K562 (cell line): ENCODE measurements around the gene C18orf32. TPM values are rescaled to one million over a fixed set of nuclear protein-coding genes. Genes with fewer than 3 reads are reported as not detected.

Experiments
- AFF4 ChIP-seq: sonication (generic); formaldehyde crosslinking; IDR thresholded peaks from 2 replicates; pipeline ENCODE4 v1.8.0; 2023; ENCODE audit warnings: mild to moderate bottlenecking, missing genetic modification reagents
- BHLHE40 ChIP-seq: IDR thresholded peaks from 2 replicates; pipeline ENCODE4 v1.6.1; 2011; ENCODE audit warnings: low read length, improper control_type of control experiment
- CCAR2 ChIP-seq: fragments of 200-400 bp; formaldehyde crosslinking; IDR thresholded peaks from 2 replicates; pipeline ENCODE4 v1.6.1; 2017; ENCODE audit warnings: mild to moderate bottlenecking, low read depth, low read length
- HDAC1 ChIP-seq, 2 experiments: fragments of 450-650 bp; IDR thresholded peaks; 2 replicates each; pipeline ENCODE4 v1.6.1; 2016 to 2017; ENCODE audit warnings: inconsistent platforms in 1 of 2, mild to moderate bottlenecking in 1 of 2, moderate library complexity in 1 of 2
- NELFE ChIP-seq: IDR thresholded peaks from 2 replicates; pipeline ENCODE4 v1.6.1; 2011; ENCODE audit warnings: mild to moderate bottlenecking; ENCODE audit not compliant: insufficient read depth, insufficient read length
- NFATC3 ChIP-seq: fragments of 450-650 bp; IDR thresholded peaks from 2 replicates; pipeline ENCODE4 v1.6.1; 2017; ENCODE audit warnings: mild to moderate bottlenecking
- PCBP2 ChIP-seq: fragments of 200-400 bp; formaldehyde crosslinking; IDR thresholded peaks from 2 replicates; pipeline ENCODE4 v1.6.1; 2018; ENCODE audit warnings: low read length, low read depth, mild to moderate bottlenecking, moderate library complexity; ENCODE audit not compliant: poor library complexity, severe bottlenecking
- RCOR1 ChIP-seq, 2 experiments: IDR thresholded peaks; 2 replicates each; pipeline ENCODE4 v1.6.1; 2012; ENCODE audit warnings: low read depth in 2 of 2, low read length in 2 of 2, borderline replicate concordance in 1 of 2, improper control_type of control experiment in 1 of 2
- SLC30A9 ChIP-seq: fragments of 250-450 bp; sonication (Bioruptor Pico); IDR thresholded peaks from 2 replicates; pipeline ENCODE4 v1.8.0; 2022; ENCODE audit warnings: mild to moderate bottlenecking, moderate library complexity
- SMAD3 ChIP-seq: fragments of 450-650 bp; formaldehyde crosslinking; conservative IDR thresholded peaks from 2 replicates; pipeline ENCODE4 v1.4.0; 2020; ENCODE audit warnings: mild to moderate bottlenecking
- SMARCB1 ChIP-seq: IDR thresholded peaks from 2 replicates; pipeline ENCODE4 v1.6.1; 2011; ENCODE audit warnings: improper control_type of control experiment, low read depth; ENCODE audit not compliant: insufficient read length
- TBL1XR1 ChIP-seq, 2 experiments: IDR thresholded peaks; 2 replicates each; pipeline ENCODE4 v1.6.1; 2012; ENCODE audit warnings: improper control_type of control experiment in 2 of 2, low read length in 2 of 2, mild to moderate bottlenecking in 1 of 2
- ZFP36 ChIP-seq: fragments of 150-350 bp; IDR thresholded peaks from 2 replicates; pipeline ENCODE4 v1.6.1; 2018; ENCODE audit warnings: low read length, low read depth; ENCODE audit not compliant: partially characterized antibody
- ZNF431 ChIP-seq: sonication (generic); formaldehyde crosslinking; IDR thresholded peaks from 2 replicates; pipeline ENCODE4 v1.8.0; 2022; ENCODE audit warnings: mild to moderate bottlenecking, missing genetic modification reagents
- polyA plus RNA-seq, 8 experiments: library from polyadenylated mRNA; depleted of rRNA in 4 of 8; stranded (reverse) in 5 of 8; unstranded in 3 of 8; fragments of >200 nt; fragmentation: Nextera tagmentation in 2 of 8; fragmentation: Illumina TruSeq in 1 of 8; extraction: Ambion mirVana in 2 of 8; extraction: Trizol in 1 of 8; gene quantifications; 2 replicates each; pipeline versions ENCODE4 v1.2.1 to v1.2.3, GENCODE V29; 2011 to 2014; ENCODE audit warnings: inconsistent platforms in 1 of 8, missing spikeins in 1 of 8
- total RNA-seq, 7 experiments: library from RNA; depleted of rRNA in 6 of 7; stranded (reverse); fragments of >200 nt in 6 of 7; fragmentation: Illumina TruSeq in 2 of 7; extraction: Trizol in 2 of 7; gene quantifications; 2 replicates each; pipeline versions ENCODE4 v1.2.1 to v1.2.3, GENCODE V29; 2011 to 2021; ENCODE audit warnings: low replicate concordance in 1 of 7
- TF ChIP-seq, protein P1 (sequence below): fragments of 450-650 bp; formaldehyde crosslinking; IDR thresholded peaks from 2 replicates; pipeline ENCODE4 v1.4.0; 2020; ENCODE audit warnings: mild to moderate bottlenecking, moderate library complexity
- TF ChIP-seq, protein P2 (sequence below), 2 experiments: IDR thresholded peaks in 1 of 2; conservative IDR thresholded peaks in 1 of 2; 2 replicates each; pipeline ENCODE4 v1.6.1; 2016; ENCODE audit warnings: low read depth in 2 of 2, mild to moderate bottlenecking in 1 of 2, missing compliant biosample characterization in 1 of 2, missing genetic modification characterization in 1 of 2, moderate library complexity in 1 of 2
- TF ChIP-seq, protein P3 (sequence below): fragments of 250-450 bp; sonication (Bioruptor Pico); IDR thresholded peaks from 2 replicates; pipeline ENCODE4 v1.4.0; 2020

Gene C18orf32
- total and polyA plus RNA-seq, 9 of the 15 experiments (the other 6 are each of a cell fraction or from before 2014, with no cell fraction given): 8.5 to 35.0 (median 20.4) TPM

DNA sequence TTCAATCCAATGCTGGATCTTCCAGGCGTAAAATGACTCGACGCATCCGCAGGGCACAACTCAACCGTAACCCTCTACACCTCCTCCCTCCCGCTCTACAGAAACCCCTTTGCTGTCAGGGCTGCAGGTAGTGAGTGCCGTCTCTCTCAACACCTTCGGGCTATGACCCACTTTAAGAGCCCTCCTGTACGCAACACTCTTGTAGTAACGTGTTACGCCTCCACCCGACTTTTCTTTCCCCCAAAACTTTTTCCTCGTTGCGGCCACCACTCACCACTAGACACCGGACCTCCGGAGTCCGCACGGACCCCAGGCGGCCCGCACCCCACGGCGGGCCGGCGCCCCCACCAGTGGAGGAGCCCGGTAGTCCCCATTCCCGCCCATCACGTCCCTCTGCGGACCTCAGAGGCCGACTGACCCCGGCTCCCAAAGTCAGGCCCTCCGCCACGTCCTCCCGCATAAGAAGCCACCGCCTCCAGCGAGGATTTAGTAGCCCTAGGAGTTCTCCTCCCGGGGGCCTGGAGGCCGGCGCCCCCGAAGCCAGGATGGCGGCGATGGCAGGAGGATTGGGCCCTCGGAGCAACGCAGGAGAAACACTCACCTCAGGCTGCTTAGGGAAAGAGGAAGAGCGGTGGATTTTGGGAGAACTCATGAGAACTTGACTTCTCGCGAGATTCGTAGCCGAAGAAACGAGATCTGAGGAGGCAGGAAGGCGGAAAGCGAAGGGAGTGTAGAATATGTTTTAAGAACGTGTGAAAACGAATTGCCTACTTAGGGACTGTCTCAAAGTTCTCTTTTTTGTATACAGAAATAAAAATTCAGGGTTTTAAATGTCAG is 5.0 kb upstream of the C18orf32 start, which contains the start of gene RPL17 (continued):
- peak; percentile 88; the same call in 1 of the 2 replicates for TF ChIP-seq AFF4 (CRISPR knock-in tag)
- TF ChIP-seq CCAR2: no peak
- TF ChIP-seq, protein P1, sequence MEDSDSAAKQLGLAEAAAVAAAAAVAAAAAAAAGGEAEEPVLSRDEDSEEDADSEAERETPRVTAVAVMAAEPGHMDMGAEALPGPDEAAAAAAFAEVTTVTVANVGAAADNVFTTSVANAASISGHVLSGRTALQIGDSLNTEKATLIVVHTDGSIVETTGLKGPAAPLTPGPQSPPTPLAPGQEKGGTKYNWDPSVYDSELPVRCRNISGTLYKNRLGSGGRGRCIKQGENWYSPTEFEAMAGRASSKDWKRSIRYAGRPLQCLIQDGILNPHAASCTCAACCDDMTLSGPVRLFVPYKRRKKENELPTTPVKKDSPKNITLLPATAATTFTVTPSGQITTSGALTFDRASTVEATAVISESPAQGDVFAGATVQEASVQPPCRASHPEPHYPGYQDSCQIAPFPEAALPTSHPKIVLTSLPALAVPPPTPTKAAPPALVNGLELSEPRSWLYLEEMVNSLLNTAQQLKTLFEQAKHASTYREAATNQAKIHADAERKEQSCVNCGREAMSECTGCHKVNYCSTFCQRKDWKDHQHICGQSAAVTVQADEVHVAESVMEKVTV (CRISPR knock-in tag): no peak
- no peak for TF ChIP-seq BHLHE40
- TF ChIP-seq, protein P2, sequence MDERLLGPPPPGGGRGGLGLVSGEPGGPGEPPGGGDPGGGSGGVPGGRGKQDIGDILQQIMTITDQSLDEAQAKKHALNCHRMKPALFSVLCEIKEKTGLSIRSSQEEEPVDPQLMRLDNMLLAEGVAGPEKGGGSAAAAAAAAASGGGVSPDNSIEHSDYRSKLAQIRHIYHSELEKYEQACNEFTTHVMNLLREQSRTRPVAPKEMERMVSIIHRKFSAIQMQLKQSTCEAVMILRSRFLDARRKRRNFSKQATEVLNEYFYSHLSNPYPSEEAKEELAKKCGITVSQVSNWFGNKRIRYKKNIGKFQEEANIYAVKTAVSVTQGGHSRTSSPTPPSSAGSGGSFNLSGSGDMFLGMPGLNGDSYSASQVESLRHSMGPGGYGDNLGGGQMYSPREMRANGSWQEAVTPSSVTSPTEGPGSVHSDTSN (CRISPR knock-in tag; IDR thresholded peaks at IDR 0.05; ENCODE audit: low read depth): no peak
- TF ChIP-seq, protein P2 (tag; conservative IDR thresholded peaks at IDR 0.05; ENCODE audit: low read depth): no peak
- TF ChIP-seq ZFP36: no peak
- TF ChIP-seq SMAD3 (CRISPR knock-in tag): no peak
- TF ChIP-seq SMARCB1: no peak
- no peak for TF ChIP-seq ZNF431 (CRISPR knock-in tag)
- peak in 1 of 2 experiments; percentile 65; a peak in 2 of 4 replicates for TF ChIP-seq HDAC1 (IDR thresholded peaks at IDR 0.05)
- no peak for TF ChIP-seq NFATC3
- no peak for TF ChIP-seq SLC30A9 (CRISPR knock-in tag)
- no peak for TF ChIP-seq PCBP2
- TF ChIP-seq NELFE: no peak
- no peak for TF ChIP-seq RCOR1 (IDR thresholded peaks at IDR 0.05; ENCODE audit: borderline replicate concordance in 1 of 2, low read depth in 2 of 2, low read length in 2 of 2)
- peak in 1 of 2 experiments; percentile 80; a peak in 2 of 4 replicates for TF ChIP-seq TBL1XR1 (IDR thresholded peaks at IDR 0.05; ENCODE audit: low read length in 2 of 2)
- TF ChIP-seq, protein P3, sequence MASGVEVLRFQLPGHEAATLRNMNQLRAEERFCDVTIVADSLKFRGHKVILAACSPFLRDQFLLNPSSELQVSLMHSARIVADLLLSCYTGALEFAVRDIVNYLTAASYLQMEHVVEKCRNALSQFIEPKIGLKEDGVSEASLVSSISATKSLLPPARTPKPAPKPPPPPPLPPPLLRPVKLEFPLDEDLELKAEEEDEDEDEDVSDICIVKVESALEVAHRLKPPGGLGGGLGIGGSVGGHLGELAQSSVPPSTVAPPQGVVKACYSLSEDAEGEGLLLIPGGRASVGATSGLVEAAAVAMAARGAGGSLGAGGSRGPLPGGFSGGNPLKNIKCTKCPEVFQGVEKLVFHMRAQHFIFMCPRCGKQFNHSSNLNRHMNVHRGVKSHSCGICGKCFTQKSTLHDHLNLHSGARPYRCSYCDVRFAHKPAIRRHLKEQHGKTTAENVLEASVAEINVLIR: no peak
